GM12873 (cell line): ENCODE results near the gene SETBP1.

Source experiments
- TF ChIP-seq, protein P1 (sequence below): IDR thresholded peaks from 2 replicates; pipeline ENCODE4 v1.5.1; 2012; ENCODE audit warnings: low read depth, mild to moderate bottlenecking, moderate library complexity, low read length, control low read depth; ENCODE audit not compliant: insufficient read depth; ENCODE audit errors: missing control alignments

Gene SETBP1

DNA sequence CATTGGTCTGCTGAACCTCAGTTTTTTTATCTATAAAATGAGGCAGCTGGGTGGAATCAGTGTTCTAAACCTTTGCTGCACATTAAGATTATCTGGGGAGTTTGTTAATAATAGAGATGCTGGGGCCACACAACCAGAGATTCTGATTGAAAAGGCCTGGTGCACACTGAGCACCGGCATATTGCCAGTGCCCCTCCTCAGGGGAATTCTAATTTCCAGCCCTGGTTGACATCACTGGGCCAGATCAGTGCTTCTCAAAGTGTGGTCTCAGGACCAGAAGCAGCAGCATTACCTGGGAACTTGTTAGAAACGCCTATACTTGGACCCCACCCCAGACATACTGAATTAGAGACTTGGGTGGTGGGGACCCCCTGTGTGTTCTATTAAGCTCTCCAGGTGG lies 112.5 kb downstream of the SETBP1 start:
- TF ChIP-seq, protein P1, sequence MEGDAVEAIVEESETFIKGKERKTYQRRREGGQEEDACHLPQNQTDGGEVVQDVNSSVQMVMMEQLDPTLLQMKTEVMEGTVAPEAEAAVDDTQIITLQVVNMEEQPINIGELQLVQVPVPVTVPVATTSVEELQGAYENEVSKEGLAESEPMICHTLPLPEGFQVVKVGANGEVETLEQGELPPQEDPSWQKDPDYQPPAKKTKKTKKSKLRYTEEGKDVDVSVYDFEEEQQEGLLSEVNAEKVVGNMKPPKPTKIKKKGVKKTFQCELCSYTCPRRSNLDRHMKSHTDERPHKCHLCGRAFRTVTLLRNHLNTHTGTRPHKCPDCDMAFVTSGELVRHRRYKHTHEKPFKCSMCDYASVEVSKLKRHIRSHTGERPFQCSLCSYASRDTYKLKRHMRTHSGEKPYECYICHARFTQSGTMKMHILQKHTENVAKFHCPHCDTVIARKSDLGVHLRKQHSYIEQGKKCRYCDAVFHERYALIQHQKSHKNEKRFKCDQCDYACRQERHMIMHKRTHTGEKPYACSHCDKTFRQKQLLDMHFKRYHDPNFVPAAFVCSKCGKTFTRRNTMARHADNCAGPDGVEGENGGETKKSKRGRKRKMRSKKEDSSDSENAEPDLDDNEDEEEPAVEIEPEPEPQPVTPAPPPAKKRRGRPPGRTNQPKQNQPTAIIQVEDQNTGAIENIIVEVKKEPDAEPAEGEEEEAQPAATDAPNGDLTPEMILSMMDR: no peak

DNA sequence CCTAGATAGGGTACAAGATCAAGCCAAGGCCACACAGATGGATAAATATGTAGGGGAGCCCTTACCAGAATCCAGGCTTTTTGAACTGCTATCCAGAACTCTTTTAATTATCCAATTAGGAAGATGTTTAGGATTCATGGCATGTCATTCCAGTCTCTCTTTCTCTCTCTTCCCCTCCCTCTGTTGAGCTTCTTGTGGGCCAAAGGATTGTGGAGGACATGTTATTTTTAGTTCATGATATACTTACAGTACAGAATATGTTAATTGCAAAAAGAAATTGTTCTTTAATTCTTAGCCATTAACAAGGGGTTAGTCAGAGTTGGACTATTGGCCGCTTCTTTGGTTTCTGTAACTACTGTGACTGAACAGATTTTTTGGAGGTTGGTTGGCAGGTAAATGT lies 113.0 kb downstream of the SETBP1 start:
- TF ChIP-seq, protein P1: no peak

DNA sequence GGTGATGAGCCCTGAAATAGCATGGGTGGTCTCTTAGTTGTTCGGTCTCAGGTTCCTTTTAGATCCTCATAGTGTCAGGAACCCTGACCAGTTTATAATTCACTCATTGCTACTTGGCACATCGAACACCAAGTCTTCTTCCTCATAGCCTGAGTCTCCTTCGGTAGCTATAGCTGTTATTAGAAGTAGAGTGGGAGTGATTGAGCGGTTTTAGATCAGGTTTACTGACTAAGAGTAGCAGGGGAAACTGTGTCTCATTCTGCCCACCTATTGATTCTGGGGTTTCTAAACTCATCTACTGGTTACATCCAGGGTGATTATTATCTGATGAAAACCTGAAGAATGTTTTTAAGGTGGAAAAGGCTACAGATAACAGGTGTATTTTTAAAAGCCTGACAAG lies 114.6 kb downstream of the SETBP1 start:
- TF ChIP-seq, protein P1: no peak

DNA sequence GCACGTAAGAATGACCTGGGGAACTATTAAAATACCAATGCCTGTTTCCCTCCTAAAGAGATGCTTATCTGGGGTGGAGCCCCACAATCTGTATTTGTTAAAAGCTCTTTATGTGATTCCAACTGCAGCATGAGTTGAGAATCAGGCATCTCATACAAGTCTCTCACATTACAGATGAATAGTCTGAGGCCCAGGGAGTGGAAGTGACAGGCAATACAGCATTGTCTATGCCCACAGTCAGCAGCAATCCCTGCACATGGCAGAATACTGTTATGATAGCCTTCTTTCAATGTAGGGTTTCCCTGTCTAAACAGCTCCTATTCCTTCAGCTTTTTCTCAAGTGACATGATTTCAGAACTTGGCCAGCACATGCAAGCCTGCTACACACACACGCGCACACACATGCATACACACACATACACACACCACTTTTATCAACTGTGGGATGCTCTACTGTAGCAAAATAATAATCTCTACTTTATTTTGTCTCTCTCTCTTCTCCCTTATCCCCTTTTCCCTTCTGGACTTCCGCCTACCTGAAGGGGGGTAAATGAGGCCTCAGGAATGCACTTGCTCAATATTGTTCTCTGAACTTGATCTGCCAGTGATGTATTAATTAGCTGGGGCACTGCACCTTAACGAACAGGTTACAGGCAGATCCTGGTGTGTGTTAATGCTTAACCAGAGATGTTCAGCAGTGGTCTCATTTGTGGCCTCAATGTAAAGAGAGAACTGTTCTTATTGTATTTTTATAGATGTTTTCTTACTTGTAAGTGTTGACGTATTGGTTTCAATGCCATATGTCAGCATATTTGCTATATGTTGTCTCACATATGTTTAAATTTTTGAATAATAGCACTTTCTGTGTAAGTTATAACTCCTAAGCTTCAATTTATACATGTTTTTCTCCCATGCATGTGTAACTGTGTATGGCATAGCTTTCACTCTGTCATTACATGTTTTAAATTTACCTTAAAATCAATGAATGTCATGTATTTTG lies 116.0 kb downstream of the SETBP1 start:
- TF ChIP-seq, protein P1: no peak

DNA sequence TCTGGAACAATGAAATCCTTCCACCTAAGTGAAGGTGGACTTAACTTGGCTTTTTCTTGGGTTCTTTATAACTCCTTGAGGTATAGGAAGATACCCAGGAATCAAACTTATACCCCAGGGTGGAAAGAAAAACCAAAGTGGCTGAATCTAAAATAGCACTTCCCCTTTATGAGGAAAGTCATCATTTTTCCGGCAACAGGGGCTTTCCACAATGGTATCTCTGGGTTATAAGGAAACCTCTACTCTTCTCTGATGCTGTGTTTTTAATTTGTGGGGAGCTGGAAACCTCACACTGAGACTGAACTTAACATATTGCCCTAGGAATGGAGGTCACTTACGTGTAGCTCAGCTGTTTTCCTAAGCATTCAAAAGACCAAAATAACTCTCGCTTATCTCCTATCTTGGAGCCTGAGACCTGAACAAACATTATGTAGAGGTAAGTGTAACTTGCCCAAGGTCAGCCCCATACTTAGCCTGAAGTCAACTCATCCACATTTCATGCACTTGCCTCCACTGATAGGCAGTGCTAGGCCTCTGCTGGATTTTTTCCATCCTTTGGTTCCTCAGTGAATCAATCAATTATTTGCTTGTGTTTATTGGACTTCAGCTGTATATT lies 117.9 kb downstream of the SETBP1 start:
- TF ChIP-seq, protein P1: no peak

DNA sequence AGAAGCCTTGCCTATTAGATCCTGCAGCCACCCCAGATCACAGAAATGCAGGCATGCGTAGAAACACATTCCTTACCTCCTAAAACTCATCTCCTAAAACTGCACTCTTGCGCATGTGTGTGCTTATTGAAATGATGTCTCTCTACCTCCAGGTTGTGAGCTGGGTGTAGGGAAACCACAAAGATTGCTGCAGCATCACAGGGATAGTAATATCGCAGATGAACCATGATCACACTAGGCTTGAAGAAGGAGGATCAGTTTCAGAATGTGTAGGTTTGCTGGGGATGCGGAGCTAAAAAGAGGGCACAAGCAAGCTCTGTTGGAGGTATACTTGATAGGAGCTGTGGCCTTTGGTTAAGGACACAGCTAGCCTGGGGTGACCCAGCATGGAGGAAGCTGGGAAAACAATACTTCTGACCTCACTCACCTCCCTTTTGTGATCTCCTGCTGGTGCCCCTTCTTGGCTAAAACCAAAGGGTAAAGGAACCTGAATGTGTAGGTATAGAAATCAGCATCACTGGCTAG lies 118.8 kb downstream of the SETBP1 start:
- TF ChIP-seq, protein P1: no peak

DNA sequence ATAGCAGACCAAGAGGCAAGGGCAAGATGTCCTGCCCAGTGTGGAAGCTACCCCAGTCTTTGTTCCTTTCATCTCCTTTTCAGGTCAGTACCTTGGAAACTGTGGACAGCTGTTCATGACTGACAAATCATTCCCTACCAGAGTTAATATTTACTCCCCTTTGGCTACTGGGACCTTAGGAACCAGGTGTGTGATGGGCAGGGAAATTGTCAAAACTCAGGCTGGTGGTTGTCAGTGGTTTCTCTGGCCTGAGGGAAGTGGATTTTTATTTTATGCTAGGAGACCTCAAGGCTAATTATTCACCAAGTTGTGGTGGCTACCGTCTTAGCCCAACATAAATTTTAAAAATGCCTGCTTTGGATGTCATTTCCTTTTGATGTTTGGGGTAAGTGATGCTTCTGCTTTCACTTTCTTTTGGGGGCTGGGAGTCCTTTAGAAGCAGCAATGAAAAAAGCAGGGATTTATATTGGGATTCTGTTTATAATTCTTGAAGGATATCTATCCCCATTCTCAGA lies 119.3 kb downstream of the SETBP1 start:
- TF ChIP-seq, protein P1: no peak
